AG04449 (cell line): Measurements from ENCODE around the gene RFX1.

Source experiments
- CTCF ChIA-PET: fragments of 350-600 bp; formaldehyde crosslinking; extraction: SDS; loops from one replicate; lab custom pipeline; 2021; ENCODE audit warnings: antibody characterized with exemption; lab: Yijun Ruan, JAX
- POLR2A ChIA-PET: fragments of 400-600, 350-600 bp; formaldehyde crosslinking; extraction: SDS; loops from one replicate; lab custom pipeline; 2020; ENCODE audit warnings: antibody characterized with exemption, inconsistent platforms; lab: Yijun Ruan, JAX
- DNase-seq: peaks from one replicate; pipeline ENCODE4 v3.0.0-alpha.2; 2010; ENCODE audit warnings: low read depth, low spot score
- H3K4me3 ChIP-seq: 2 replicates; pipeline ENCODE4 v1.5.1; 2011; ENCODE audit warnings: low read depth, mild to moderate bottlenecking, control low read depth, low read length
- TF ChIP-seq, protein P1 (sequence below): IDR thresholded peaks from one replicate; pipeline ENCODE4 v1.5.1; 2011; ENCODE audit warnings: mild to moderate bottlenecking, moderate library complexity, low read length, control low read depth, inconsistent platforms; ENCODE audit not compliant: insufficient read depth; ENCODE audit errors: missing control alignments

Gene RFX1

DNA sequence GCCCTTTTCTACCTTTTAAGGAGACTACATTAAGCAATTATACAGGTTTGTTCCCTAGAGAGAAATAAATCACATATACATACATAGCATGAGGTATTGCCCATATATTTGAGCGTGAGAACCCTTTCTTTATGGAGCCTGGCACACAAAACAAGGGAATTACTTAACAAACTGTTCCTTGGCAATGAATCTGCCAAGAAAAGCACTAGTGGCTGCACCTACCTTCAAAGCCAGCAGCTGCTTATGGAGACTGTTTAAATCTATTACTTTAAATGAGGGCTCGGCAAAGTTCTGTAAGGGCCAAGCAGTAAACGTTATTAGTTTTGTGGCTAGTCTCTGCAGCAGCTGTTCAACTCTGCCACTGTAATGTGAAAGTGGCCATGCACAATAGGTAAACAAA lies 7.0 kb downstream of the RFX1 start:
- CTCF ChIA-PET, result interaction anchor here (1.5 kb wide), 1 partner anchor 29 kb away, joined by 4 read pairs; the partner anchor contains the start of gene RLN3
- no peak overlapping the region for H3K4me3 ChIP-seq
- TF ChIP-seq, protein P1, sequence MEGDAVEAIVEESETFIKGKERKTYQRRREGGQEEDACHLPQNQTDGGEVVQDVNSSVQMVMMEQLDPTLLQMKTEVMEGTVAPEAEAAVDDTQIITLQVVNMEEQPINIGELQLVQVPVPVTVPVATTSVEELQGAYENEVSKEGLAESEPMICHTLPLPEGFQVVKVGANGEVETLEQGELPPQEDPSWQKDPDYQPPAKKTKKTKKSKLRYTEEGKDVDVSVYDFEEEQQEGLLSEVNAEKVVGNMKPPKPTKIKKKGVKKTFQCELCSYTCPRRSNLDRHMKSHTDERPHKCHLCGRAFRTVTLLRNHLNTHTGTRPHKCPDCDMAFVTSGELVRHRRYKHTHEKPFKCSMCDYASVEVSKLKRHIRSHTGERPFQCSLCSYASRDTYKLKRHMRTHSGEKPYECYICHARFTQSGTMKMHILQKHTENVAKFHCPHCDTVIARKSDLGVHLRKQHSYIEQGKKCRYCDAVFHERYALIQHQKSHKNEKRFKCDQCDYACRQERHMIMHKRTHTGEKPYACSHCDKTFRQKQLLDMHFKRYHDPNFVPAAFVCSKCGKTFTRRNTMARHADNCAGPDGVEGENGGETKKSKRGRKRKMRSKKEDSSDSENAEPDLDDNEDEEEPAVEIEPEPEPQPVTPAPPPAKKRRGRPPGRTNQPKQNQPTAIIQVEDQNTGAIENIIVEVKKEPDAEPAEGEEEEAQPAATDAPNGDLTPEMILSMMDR, result no peak
- POLR2A ChIA-PET, result interaction anchor here (0.7 kb wide), 1 partner anchor 46 kb away, joined by 5 read pairs; no protein-coding TSS in a partner anchor
- no peak for DNase-seq

DNA sequence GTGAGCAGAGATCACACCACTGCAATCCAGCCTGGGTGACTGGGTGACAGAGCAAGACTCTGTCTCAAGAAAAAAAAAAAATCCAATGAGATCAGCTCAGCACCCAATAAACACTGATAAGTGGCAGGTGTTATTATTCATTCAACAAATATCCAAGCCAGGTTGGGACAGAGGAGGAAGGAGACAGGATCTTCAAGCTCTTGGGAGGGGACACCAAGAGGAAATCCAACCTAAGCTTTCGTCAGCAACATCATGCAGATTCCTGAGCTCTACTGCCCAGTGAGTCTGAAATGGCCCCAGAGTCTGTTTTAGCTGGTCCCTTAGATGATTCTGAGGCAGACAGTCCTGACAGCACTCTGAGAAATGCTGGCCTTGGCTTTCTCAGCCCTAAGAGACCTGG lies 7.7 kb downstream of the RFX1 start:
- ChIA-PET POLR2A (interaction anchor here (0.7 kb wide), 1 partner anchor 45 kb away, joined by 5 read pairs; no protein-coding TSS in a partner anchor), CTCF (interaction anchor here (0.6 to 1.5 kb wide), 3 partner anchors 11 to 118 kb away, joined by 3 to 4 read pairs (median 4); partner anchors contain the start of gene RLN3)
- DNase-seq, result no peak
- TF ChIP-seq, protein P1, result no peak
- no peak overlapping the region for H3K4me3 ChIP-seq

DNA sequence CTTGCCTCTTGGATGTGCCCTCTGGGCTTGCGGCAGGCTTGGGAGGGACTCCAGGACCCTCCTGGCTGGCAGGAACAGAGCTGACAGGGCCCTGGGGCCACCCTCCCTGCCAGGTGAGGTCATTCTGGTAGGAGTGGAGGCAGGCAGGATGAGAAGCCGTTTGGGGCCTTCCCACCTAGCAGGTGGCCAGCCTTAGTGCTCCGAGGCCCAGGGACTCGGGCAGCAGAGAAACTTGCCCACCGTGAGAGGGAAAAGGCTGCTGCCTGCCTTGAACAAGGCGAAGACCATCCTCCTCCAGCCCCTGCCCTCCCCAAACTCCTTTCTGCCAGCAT lies 8.5 kb downstream of the RFX1 start:
- ChIA-PET POLR2A (interaction anchor here (0.6 to 1.0 kb wide), 2 partner anchors 9 to 296 kb away, joined by 3 read pairs; partner anchors contain the start of gene RFX1), CTCF (interaction anchor here (1.2 kb wide), 2 partner anchors 10 to 17 kb away, joined by 3 to 4 read pairs; no protein-coding TSS in a partner anchor)
- TF ChIP-seq, protein P1, result no peak
- H3K4me3 ChIP-seq, result no peak overlapping the region
- no peak for DNase-seq

DNA sequence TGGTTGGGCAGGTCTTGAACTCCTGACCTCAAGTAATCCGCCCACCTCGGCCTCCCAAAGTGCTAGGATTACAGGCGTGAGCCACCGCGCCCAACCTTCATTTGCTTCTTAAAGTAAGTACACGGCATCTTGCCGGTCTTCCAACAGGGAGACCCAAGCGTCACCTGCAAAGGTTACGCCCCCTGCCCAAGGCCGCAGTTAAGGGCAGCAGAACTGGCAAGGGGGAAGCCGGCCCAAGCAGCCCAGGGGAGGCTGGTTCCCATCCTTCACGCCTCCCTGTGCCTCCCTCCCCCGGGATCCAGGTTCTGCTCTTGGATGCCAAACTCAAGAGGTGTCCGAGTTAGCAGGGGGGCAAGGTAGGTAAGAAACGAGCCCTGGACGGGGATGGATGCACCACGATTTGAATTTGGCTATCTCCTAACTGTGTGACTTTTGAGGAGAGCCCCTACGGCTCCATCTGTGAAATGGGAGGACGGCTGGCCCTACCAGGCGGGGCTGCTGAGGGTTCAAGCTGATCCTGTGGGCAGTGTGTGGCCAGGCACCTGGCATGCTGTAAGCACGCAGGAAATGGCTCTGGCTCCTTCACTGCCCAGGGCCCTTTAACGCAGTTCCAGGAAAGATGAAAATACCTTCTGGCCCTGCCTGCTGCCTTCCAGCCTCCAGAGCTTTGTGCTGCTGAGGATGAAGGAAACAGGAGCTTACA lies 9.0 kb downstream of the RFX1 start:
- H3K4me3 ChIP-seq, result no peak overlapping the region
- no peak for DNase-seq
- TF ChIP-seq, protein P1, result no peak
- ChIA-PET CTCF (interaction anchor here (1.2 kb wide), 2 partner anchors 9 to 17 kb away, joined by 3 to 4 read pairs; no protein-coding TSS in a partner anchor), POLR2A (interaction anchor here (0.6 to 1.0 kb wide), 2 partner anchors 9 to 297 kb away, joined by 3 read pairs; partner anchors contain the start of gene RFX1)

DNA sequence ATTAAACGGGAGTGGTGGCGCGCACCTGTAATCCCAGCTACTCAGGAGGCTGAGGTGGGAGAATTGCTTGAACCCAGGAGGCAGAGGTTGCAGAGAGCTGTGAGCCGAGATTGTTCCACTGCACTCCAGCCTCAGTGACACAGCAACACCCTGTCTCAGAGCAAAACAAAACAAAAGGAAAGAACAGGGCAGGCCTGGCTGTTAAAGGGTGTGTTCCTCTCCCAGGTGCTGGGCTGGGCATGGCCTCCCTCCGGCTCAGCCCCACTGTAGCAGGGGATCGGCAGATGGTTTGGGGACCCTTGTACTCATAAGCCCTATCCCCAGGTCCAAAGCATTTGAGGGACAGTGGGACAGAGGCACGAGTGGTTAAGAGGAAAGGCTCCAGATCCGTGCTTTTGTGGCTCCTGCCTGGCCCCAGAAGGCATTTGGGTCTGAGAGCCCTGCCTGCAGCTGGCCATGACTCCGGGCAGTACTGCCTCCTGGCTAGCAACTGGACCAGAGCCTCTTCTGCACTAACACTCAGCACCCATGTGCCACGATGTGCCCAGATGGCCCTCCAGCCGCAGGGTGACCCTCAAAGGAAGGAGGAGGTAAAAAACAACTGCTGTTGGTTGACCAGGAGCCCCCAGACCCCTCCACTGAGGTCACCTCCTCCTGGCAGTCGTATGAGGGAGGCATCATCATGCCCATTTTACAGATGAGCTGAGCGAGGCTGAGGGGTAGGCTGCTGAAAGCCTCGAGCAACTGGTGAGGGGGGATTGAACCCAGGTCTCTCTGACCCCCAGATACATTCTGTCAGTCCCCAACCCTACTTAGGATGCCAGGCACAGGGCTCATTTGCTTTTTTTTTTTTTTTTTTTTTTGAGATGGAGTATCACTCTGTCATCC lies 10.0 kb downstream of the RFX1 start:
- CTCF ChIA-PET, result interaction anchor here (0.6 to 1.2 kb wide), 2 partner anchors 7 to 18 kb away, joined by 3 read pairs; no protein-coding TSS in a partner anchor

More for the DNA sequence above, 10.0 kb downstream of the RFX1 start:
- H3K4me3 ChIP-seq, result no peak overlapping the region
- POLR2A ChIA-PET, result no interaction called here
- TF ChIP-seq, protein P1, result no peak
- no peak for DNase-seq
